Sciatic nerve (tissue), 2 donors: ENCODE measurements around the gene MLPH. TPM values are rescaled to one million over a fixed set of nuclear protein-coding genes. Genes with fewer than 3 reads are reported as not detected.

ENCODE experiments used
- ATAC-seq: fragments of 200-7000 bp; cut with Tn5 transposase; one replicate; pipeline ENCODE4 v1.9.1; 2020; ENCODE audit warnings: mild to moderate bottlenecking, moderate library complexity
- DNase-seq: peaks from one replicate; pipeline ENCODE4 v3.0.0-alpha.2; 2020; ENCODE audit warnings: low spot score
- intact Hi-C: fragments of 100-400 bp; cut with DNase I; formaldehyde crosslinking; loops from one replicate; pipeline ENCODE4 v1.14.2; 2022
- total RNA-seq: library from RNA; stranded (reverse); fragmentation: NEBNext Ultra II Directional; extraction: Animal tissue kit (Norgen Biotek cat#: 25700); gene quantifications from one replicate; pipeline ENCODE4 v1.2.1, GENCODE V29; 2021
- donor health status: DM: no; HTN: no; CAD: no.
- donor health status: DM: no; HTN: no; CAD: no.

MLPH gene
- 25.5 TPM for total RNA-seq

- ATAC-seq (peak; percentile 72), DNase-seq (peak; percentile 75)
These were observed at the start of gene MLPH for GRCh38 chr2:237486819-237487448. TSS of gene MLPH (plus strand) at chr2:237487251. CDS start at chr2:237493427, 6,176 bp downstream.

GRCh38 chr2:237437566-237437965 is 49.5 kb upstream of the MLPH start:
- no peak for DNase-seq
- intact Hi-C loops: no loop called here
- ATAC-seq: no peak

More at GRCh38 chr2:237486819-237487448, at the start of gene MLPH:
- intact Hi-C loops: no loop called here

- intact Hi-C loops: no loop called here
- ATAC-seq (no peak), DNase-seq (no peak)
These were observed 48.7 kb upstream of the MLPH start for GRCh38 chr2:237438080-237438940.

GRCh38 chr2:237440819-237441281 is 46.2 kb upstream of the MLPH start:
- DNase-seq (no peak), ATAC-seq (no peak)
- intact Hi-C loops: no loop called here

GRCh38 chr2:237441605-237442274 is 45.3 kb upstream of the MLPH start:
- no peak for DNase-seq
- intact Hi-C loops: no loop called here
- ATAC-seq: peak; percentile 33

GRCh38 chr2:237444071-237444470 is 43.0 kb upstream of the MLPH start:
- no peak for DNase-seq
- ATAC-seq: no peak
- intact Hi-C loops: no loop called here

GRCh38 chr2:237445611-237446337 is 41.3 kb upstream of the MLPH start:
- ATAC-seq: no peak
- intact Hi-C loops: no loop called here
- no peak for DNase-seq

GRCh38 chr2:237446338-237446665 is 40.7 kb upstream of the MLPH start:
- intact Hi-C loops: no loop called here
- DNase-seq (no peak), ATAC-seq (no peak)

- DNase-seq (no peak), ATAC-seq (no peak)
- intact Hi-C loops: no loop called here
These were observed 39.6 kb upstream of the MLPH start for GRCh38 chr2:237447496-237447895.

GRCh38 chr2:237448171-237448570 is 38.9 kb upstream of the MLPH start:
- DNase-seq: no peak
- ATAC-seq: no peak
- intact Hi-C loops: no loop called here

- intact Hi-C loops: no loop called here
- DNase-seq (no peak), ATAC-seq (no peak)
These were observed 38.4 kb upstream of the MLPH start for GRCh38 chr2:237448626-237449025.

GRCh38 chr2:237449193-237449881 is 37.7 kb upstream of the MLPH start:
- DNase-seq (no peak), ATAC-seq (peak; percentile 86)
- intact Hi-C loops: no loop called here

GRCh38 chr2:237450108-237450507 is 36.9 kb upstream of the MLPH start:
- intact Hi-C loops: no loop called here
- ATAC-seq (no peak), DNase-seq (no peak)

- DNase-seq: no peak
- ATAC-seq: no peak
- intact Hi-C loops: no loop called here
These were observed 36.5 kb upstream of the MLPH start for GRCh38 chr2:237450583-237450982.

- DNase-seq (no peak), ATAC-seq (peak; percentile 48)
- intact Hi-C loops: no loop called here
These were observed 35.2 kb upstream of the MLPH start for GRCh38 chr2:237451643-237452469.

- DNase-seq (no peak), ATAC-seq (no peak)
- intact Hi-C loops: no loop called here
These were observed 34.2 kb upstream of the MLPH start for GRCh38 chr2:237452861-237453260.

- DNase-seq (no peak), ATAC-seq (no peak)
These were observed 33.4 kb upstream of the MLPH start for GRCh38 chr2:237453671-237454070.

GRCh38 chr2:237455764-237456163 is 31.3 kb upstream of the MLPH start:
- intact Hi-C loops: no loop called here
- ATAC-seq: no peak
- no peak for DNase-seq

More at GRCh38 chr2:237453671-237454070, 33.4 kb upstream of the MLPH start:
- intact Hi-C loops: no loop called here
